H1 (cell line): ENCODE measurements around the gene B3GALT5. TPM values are rescaled to one million over a fixed set of nuclear protein-coding genes. Genes with fewer than 3 reads are reported as not detected.

Experiments used
- CTCF ChIA-PET: fragments of 300-600 bp; sonication (Branson Sonifier 250); formaldehyde crosslinking; loops from one replicate; lab custom pipeline; 2021; ENCODE audit not compliant: partially characterized antibody; lab: Charles Lee
- POLR2A ChIA-PET: fragments of 300-600 bp; sonication (Branson Sonifier 250); formaldehyde crosslinking; loops from one replicate; lab custom pipeline; 2021; ENCODE audit warnings: inconsistent platforms; ENCODE audit not compliant: partially characterized antibody; lab: Charles Lee
- DNase-seq, 2 experiments: peaks; one replicate each; pipeline versions ENCODE4 v3.0.0 to v3.0.0-alpha.2; 2010 to 2022; ENCODE audit warnings: low spot score in 2 of 2, low read depth in 1 of 2, mixed read lengths in 1 of 2
- FAIRE-seq: peaks from 2 replicates; lab custom pipeline; 2011; peaks lifted over from hg19 to GRCh38; lab: Jason Lieb, UNC
- H2AFZ ChIP-seq: 2 replicates; pipeline ENCODE4 v1.8.1; 2012; ENCODE audit warnings: low read length, inconsistent platforms
- H2AK5ac ChIP-seq: 2 replicates; pipeline ENCODE4 v1.6.1; 2013; ENCODE audit warnings: low read depth, low read length
- H2BK120ac ChIP-seq: replicated peaks from 2 replicates; pipeline ENCODE3; 2013; ENCODE audit warnings: low read depth, low read length, inconsistent platforms
- H2BK12ac ChIP-seq: 2 replicates; pipeline ENCODE4 v1.6.1; 2013; ENCODE audit warnings: low read depth, low read length
- H2BK15ac ChIP-seq: 2 replicates; pipeline ENCODE4 v1.6.1; 2013; ENCODE audit warnings: low read length
- H2BK20ac ChIP-seq: 2 replicates; pipeline ENCODE4 v1.6.1; 2013; ENCODE audit warnings: low read length
- H2BK5ac ChIP-seq: 2 replicates; pipeline ENCODE4 v1.6.1; 2013; ENCODE audit warnings: low read depth, low read length
- H3K14ac ChIP-seq: 2 replicates; pipeline ENCODE4 v1.6.1; 2013; ENCODE audit warnings: inconsistent platforms; ENCODE audit not compliant: insufficient read length
- H3K18ac ChIP-seq: 2 replicates; pipeline ENCODE4 v1.6.1; 2013; ENCODE audit warnings: low read length; ENCODE audit errors: extremely low read depth
- H3K23ac ChIP-seq: 2 replicates; pipeline ENCODE4 v1.6.1; 2013; ENCODE audit warnings: inconsistent platforms; ENCODE audit not compliant: insufficient read length
- H3K23me2 ChIP-seq: 2 replicates; pipeline ENCODE4 v1.6.1; 2013; ENCODE audit warnings: low read depth, low read length
- H3K27ac ChIP-seq: 2 replicates; pipeline ENCODE4 v1.6.1; 2011; ENCODE audit warnings: low read depth, low read length, inconsistent platforms
- H3K27me3 ChIP-seq, 4 experiments: replicated peaks in 1 of 4; 1 replicate in 1 of 4; 2 replicates in 3 of 4; pipeline versions ENCODE4 v1.6.1 to v1.8.1; 2011 to 2013; ENCODE audit warnings: low read length in 3 of 4, mild to moderate bottlenecking in 3 of 4, inconsistent platforms in 2 of 4, mixed read lengths in 2 of 4, moderate library complexity in 1 of 4; ENCODE audit not compliant: control insufficient read depth in 3 of 4, insufficient read depth in 3 of 4; ENCODE audit errors: extremely low read depth in 1 of 4
- H3K36me3 ChIP-seq, 4 experiments: 2 replicates each; pipeline versions ENCODE4 v1.6.1 to v1.8.1; 2011 to 2013; ENCODE audit warnings: mild to moderate bottlenecking in 4 of 4, low read length in 3 of 4, moderate library complexity in 2 of 4, control low read depth in 1 of 4, inconsistent platforms in 1 of 4; ENCODE audit not compliant: insufficient read depth in 4 of 4, control insufficient read depth in 2 of 4
- H3K4ac ChIP-seq: replicated peaks from 2 replicates; pipeline ENCODE3; 2013; ENCODE audit warnings: low read length, low read depth, mixed read lengths, inconsistent platforms; ENCODE audit not compliant: insufficient read length
- H3K4me1 ChIP-seq, 4 experiments: replicated peaks in 1 of 4; 1 replicate in 1 of 4; 2 replicates in 3 of 4; pipeline versions ENCODE4 v1.6.1 to v1.8.1; 2011 to 2013; ENCODE audit warnings: low read length in 3 of 4, inconsistent platforms in 2 of 4, mixed read lengths in 1 of 4; ENCODE audit not compliant: insufficient read depth in 4 of 4, control insufficient read depth in 3 of 4
- H3K4me2 ChIP-seq, 2 experiments: 2 replicates each; pipeline versions ENCODE4 v1.6.1 to v1.8.1; 2011 to 2013; ENCODE audit warnings: low read depth in 2 of 2, low read length in 2 of 2, control low read depth in 1 of 2, inconsistent platforms in 1 of 2, mild to moderate bottlenecking in 1 of 2; ENCODE audit not compliant: insufficient read depth in 1 of 2
- H3K4me3 ChIP-seq, 4 experiments: fragments of 200-600, 300-600 bp in 1 of 4; sonication (generic), shearing (Covaris generic), sonication (Bioruptor Twin) in 1 of 4; 2 replicates each; pipeline versions ENCODE4 v1.5.1 to v1.8.1; 2011 to 2016; ENCODE audit warnings: low read length in 4 of 4, low read depth in 3 of 4, control low read depth in 2 of 4, inconsistent platforms in 2 of 4, mild to moderate bottlenecking in 2 of 4, mixed read lengths in 1 of 4, moderate library complexity in 1 of 4; ENCODE audit not compliant: insufficient read depth in 2 of 4; ENCODE audit errors: extremely low read depth in 1 of 4
- H3K56ac ChIP-seq: replicated peaks from 2 replicates; pipeline ENCODE3; 2013; ENCODE audit warnings: low read depth, mild to moderate bottlenecking, mixed read lengths, low read length, inconsistent platforms; ENCODE audit not compliant: insufficient read length
- H3K79me1 ChIP-seq: 2 replicates; pipeline ENCODE4 v1.6.1; 2013; ENCODE audit warnings: low read depth, low read length, control low read depth
- H3K79me2 ChIP-seq, 2 experiments: 2 replicates each; pipeline versions ENCODE4 v1.6.1 to v1.8.1; 2012 to 2013; ENCODE audit warnings: low read length in 2 of 2, mild to moderate bottlenecking in 2 of 2, inconsistent platforms in 1 of 2; ENCODE audit not compliant: insufficient read depth in 2 of 2, control insufficient read depth in 1 of 2
- H3K9ac ChIP-seq, 4 experiments: replicated peaks in 1 of 4; 1 replicate in 1 of 4; 2 replicates in 3 of 4; pipeline versions ENCODE4 v1.6.1 to v1.8.1; 2011 to 2013; ENCODE audit warnings: low read depth in 3 of 4, low read length in 3 of 4, control low read depth in 2 of 4, mild to moderate bottlenecking in 2 of 4, moderate library complexity in 2 of 4, inconsistent platforms in 1 of 4; ENCODE audit errors: extremely low read depth in 1 of 4
- H3K9me3 ChIP-seq, 2 experiments: 2 replicates each; pipeline versions ENCODE4 v1.6.1 to v1.8.1; 2012 to 2013; ENCODE audit warnings: mild to moderate bottlenecking in 2 of 2, moderate library complexity in 2 of 2, control low read depth in 1 of 2, inconsistent platforms in 1 of 2, low read depth in 1 of 2, low read length in 1 of 2, mixed read lengths in 1 of 2; ENCODE audit not compliant: insufficient read depth in 2 of 2
- H4K20me1 ChIP-seq, 2 experiments: replicated peaks in 1 of 2; 2 replicates each; pipeline versions ENCODE3 to v1.8.1; 2011 to 2013; ENCODE audit warnings: inconsistent platforms in 2 of 2, low read length in 2 of 2, mild to moderate bottlenecking in 1 of 2; ENCODE audit not compliant: insufficient read depth in 2 of 2, control insufficient read depth in 1 of 2
- H4K5ac ChIP-seq: 2 replicates; pipeline ENCODE4 v1.6.1; 2013; ENCODE audit warnings: low read length, low read depth, mixed read lengths, inconsistent platforms; ENCODE audit not compliant: insufficient read length
- H4K8ac ChIP-seq: 2 replicates; pipeline ENCODE4 v1.8.0; 2013; ENCODE audit warnings: mild to moderate bottlenecking, moderate library complexity, low read length, inconsistent platforms; ENCODE audit not compliant: insufficient read depth; ENCODE audit errors: extremely low read depth
- H4K91ac ChIP-seq: replicated peaks from 2 replicates; pipeline ENCODE3; 2013; ENCODE audit warnings: low read length, mixed read lengths, inconsistent platforms; ENCODE audit not compliant: insufficient read length
- CHD1 ChIP-seq: IDR thresholded peaks from 2 replicates; pipeline ENCODE4 v1.6.1; 2012; ENCODE audit warnings: low read depth, low read length, improper control_type of control experiment
- EGR1 ChIP-seq: IDR thresholded peaks from 2 replicates; pipeline ENCODE4 v1.6.1; 2011; ENCODE audit warnings: low read depth, low read length, borderline replicate concordance
- RXRA ChIP-seq: IDR thresholded peaks from 2 replicates; pipeline ENCODE4 v1.6.1; 2011; ENCODE audit warnings: low read depth, mild to moderate bottlenecking, low read length, moderate library complexity; ENCODE audit not compliant: insufficient read depth
- SRF ChIP-seq: IDR thresholded peaks from 2 replicates; pipeline ENCODE4 v1.6.1; 2011; ENCODE audit warnings: mild to moderate bottlenecking, low read depth, low read length, moderate library complexity
- TAF7 ChIP-seq: optimal IDR thresholded peaks from 2 replicates; pipeline ENCODE3; 2011; ENCODE audit warnings: low read depth, mild to moderate bottlenecking, inconsistent platforms, low read length, moderate library complexity, borderline replicate concordance
- ZNF274 ChIP-seq: IDR thresholded peaks from 2 replicates; pipeline ENCODE4 v1.7.0; 2012; ENCODE audit warnings: low read length, borderline replicate concordance; ENCODE audit errors: extremely low read depth
- WGBS, 2 experiments: shearing (Covaris generic) in 1 of 2; methylation state at CpG; one replicate each; pipeline versions ENCODE4 v1.1.6 to v1.1.7; 2013 to 2015; ENCODE audit warnings: low lambda C conversion rate in 2 of 2, mixed read lengths in 2 of 2, inconsistent platforms in 1 of 2, low coverage in 1 of 2, missing lambda C conversion rate in 1 of 2; ENCODE audit not compliant: insufficient replicate concordance in 2 of 2, insufficient coverage in 1 of 2, insufficient read length in 1 of 2; ENCODE audit errors: extremely low coverage in 1 of 2, missing lambda C conversion rate in 1 of 2; 5-methylcytosine and 5-hydroxymethylcytosine counted together
- polyA plus RNA-seq, 7 experiments: library from polyadenylated mRNA; depleted of rRNA in 3 of 7; stranded (reverse) in 5 of 7; unstranded in 2 of 7; fragments of >200 nt in 5 of 7; fragments of 200-250 nt in 2 of 7; gene quantifications; 1 replicate in 5 of 7; 2 replicates in 1 of 7; 4 replicates in 1 of 7; pipeline versions ENCODE4 v1.2.1 to v1.2.3, GENCODE V29; 2011 to 2013; ENCODE audit warnings: missing spikeins in 2 of 7, mixed read lengths in 2 of 7
- total RNA-seq: library from RNA; stranded (reverse); fragmentation: NEBNext Ultra II Directional; extraction: Animal tissue kit (Norgen Biotek cat#: 25700); gene quantifications from 2 replicates; pipeline ENCODE4 v1.2.1, GENCODE V29; 2021

Gene B3GALT5
- total and polyA plus RNA-seq, 2 of the 8 experiments (the other 6 are each of a cell fraction or from before 2014, with no cell fraction given): 11.9 to 25.1 TPM

GRCh38 chr21:39664586-39664985, 51.8 kb downstream of the B3GALT5 start:
- Histone ChIP-seq H4K91ac (no peak overlapping the region), H3K9ac (no peak overlapping the region), H3K27me3 (no peaks in the 10 kb centered on the region), H3K36me3 (peaks cover 10 to 50% (median 33%) of the 10 kb centered on the region in 4 experiments; a peak in 7 of 8 replicates), H2BK12ac (no peak overlapping the region), H2BK5ac (no peak overlapping the region), H2BK120ac (no peak overlapping the region), H3K4me3 (no peak overlapping the region), H3K4ac (no peak overlapping the region), H3K79me2 (peaks cover 0 to 12% of the 10 kb centered on the region in 2 experiments; a peak in 3 of 4 replicates), H2AFZ (no peak overlapping the region), H3K56ac (no peak overlapping the region), H3K79me1 (peaks cover 2% of the 10 kb centered on the region; the same call in 1 of the 2 replicates), H3K4me1 (no peaks in the 10 kb centered on the region; a peak in 1 of 7 replicates), H4K20me1 (peaks cover 0 to 5% of the 10 kb centered on the region in 2 experiments), H3K4me2 (no peak overlapping the region), H3K27ac (no peak overlapping the region), H2BK15ac (no peak overlapping the region), H2BK20ac (no peak overlapping the region), H3K9me3 (no peaks in the 10 kb centered on the region), H2AK5ac (no peak overlapping the region), H4K8ac (no peak overlapping the region), H3K18ac (no peak overlapping the region), H3K23ac (no peak overlapping the region), H3K23me2 (no peaks in the 10 kb centered on the region), H4K5ac (no peak overlapping the region), H3K14ac (no peak overlapping the region)
- CTCF ChIA-PET: interaction anchor here (0.8 to 1.6 kb wide), 2 partner anchors 125 to 130 kb away, joined by 3 to 4 read pairs; no protein-coding TSS in a partner anchor
- WGBS, 2 experiments: 95% methylated on average over 7 of the region's 12 CpGs; no CpG with 5 or more reads in 1 of the 2 experiments
- FAIRE-seq: no peak
- POLR2A ChIA-PET: no interaction called here
- no peak for DNase-seq
- TF ChIP-seq EGR1 (no peak), SRF (no peak), TAF7 (no peak), ZNF274 (no peak), CHD1 (no peak), RXRA (no peak)
